H1 (cell line): Measurements from ENCODE around the gene NBL1. TPM values are rescaled to one million over a fixed set of nuclear protein-coding genes. Genes with fewer than 3 reads are reported as not detected.
"Not testable (repeated sequence)": the region's sequence is repeated elsewhere in the genome, so short reads cannot be mapped to it uniquely, and the experiment has no call there.

ENCODE experiments used
- CTCF ChIA-PET: fragments of 300-600 bp; sonication (Branson Sonifier 250); formaldehyde crosslinking; loops from one replicate; lab custom pipeline; 2021; ENCODE audit not compliant: partially characterized antibody; lab: Charles Lee
- POLR2A ChIA-PET: fragments of 300-600 bp; sonication (Branson Sonifier 250); formaldehyde crosslinking; loops from one replicate; lab custom pipeline; 2021; ENCODE audit warnings: inconsistent platforms; ENCODE audit not compliant: partially characterized antibody; lab: Charles Lee
- DNase-seq, 2 experiments: peaks; one replicate each; pipeline versions ENCODE4 v3.0.0 to v3.0.0-alpha.2; 2010 to 2022; ENCODE audit warnings: low spot score in 2 of 2, low read depth in 1 of 2, mixed read lengths in 1 of 2
- FAIRE-seq: peaks from 2 replicates; lab custom pipeline; 2011; peaks lifted over from hg19 to GRCh38; lab: Jason Lieb, UNC
- H2AFZ ChIP-seq: 2 replicates; pipeline ENCODE4 v1.8.1; 2012; ENCODE audit warnings: low read length, inconsistent platforms
- H2AK5ac ChIP-seq: 2 replicates; pipeline ENCODE4 v1.6.1; 2013; ENCODE audit warnings: low read depth, low read length
- H2BK120ac ChIP-seq: replicated peaks from 2 replicates; pipeline ENCODE3; 2013; ENCODE audit warnings: low read depth, low read length, inconsistent platforms
- H2BK12ac ChIP-seq: 2 replicates; pipeline ENCODE4 v1.6.1; 2013; ENCODE audit warnings: low read depth, low read length
- H2BK15ac ChIP-seq: 2 replicates; pipeline ENCODE4 v1.6.1; 2013; ENCODE audit warnings: low read length
- H2BK20ac ChIP-seq: 2 replicates; pipeline ENCODE4 v1.6.1; 2013; ENCODE audit warnings: low read length
- H2BK5ac ChIP-seq: 2 replicates; pipeline ENCODE4 v1.6.1; 2013; ENCODE audit warnings: low read depth, low read length
- H3K14ac ChIP-seq: 2 replicates; pipeline ENCODE4 v1.6.1; 2013; ENCODE audit warnings: inconsistent platforms; ENCODE audit not compliant: insufficient read length
- H3K18ac ChIP-seq: 2 replicates; pipeline ENCODE4 v1.6.1; 2013; ENCODE audit warnings: low read length; ENCODE audit errors: extremely low read depth
- H3K23ac ChIP-seq: 2 replicates; pipeline ENCODE4 v1.6.1; 2013; ENCODE audit warnings: inconsistent platforms; ENCODE audit not compliant: insufficient read length
- H3K23me2 ChIP-seq: 2 replicates; pipeline ENCODE4 v1.6.1; 2013; ENCODE audit warnings: low read depth, low read length
- H3K27ac ChIP-seq: 2 replicates; pipeline ENCODE4 v1.6.1; 2011; ENCODE audit warnings: low read depth, low read length, inconsistent platforms
- H3K27me3 ChIP-seq, 4 experiments: replicated peaks in 1 of 4; 1 replicate in 1 of 4; 2 replicates in 3 of 4; pipeline versions ENCODE4 v1.6.1 to v1.8.1; 2011 to 2013; ENCODE audit warnings: low read length in 3 of 4, mild to moderate bottlenecking in 3 of 4, inconsistent platforms in 2 of 4, mixed read lengths in 2 of 4, moderate library complexity in 1 of 4; ENCODE audit not compliant: control insufficient read depth in 3 of 4, insufficient read depth in 3 of 4; ENCODE audit errors: extremely low read depth in 1 of 4
- H3K36me3 ChIP-seq, 4 experiments: 2 replicates each; pipeline versions ENCODE4 v1.6.1 to v1.8.1; 2011 to 2013; ENCODE audit warnings: mild to moderate bottlenecking in 4 of 4, low read length in 3 of 4, moderate library complexity in 2 of 4, control low read depth in 1 of 4, inconsistent platforms in 1 of 4; ENCODE audit not compliant: insufficient read depth in 4 of 4, control insufficient read depth in 2 of 4
- H3K4ac ChIP-seq: replicated peaks from 2 replicates; pipeline ENCODE3; 2013; ENCODE audit warnings: low read length, low read depth, mixed read lengths, inconsistent platforms; ENCODE audit not compliant: insufficient read length
- H3K4me1 ChIP-seq, 4 experiments: replicated peaks in 1 of 4; 1 replicate in 1 of 4; 2 replicates in 3 of 4; pipeline versions ENCODE4 v1.6.1 to v1.8.1; 2011 to 2013; ENCODE audit warnings: low read length in 3 of 4, inconsistent platforms in 2 of 4, mixed read lengths in 1 of 4; ENCODE audit not compliant: insufficient read depth in 4 of 4, control insufficient read depth in 3 of 4
- H3K4me2 ChIP-seq, 2 experiments: 2 replicates each; pipeline versions ENCODE4 v1.6.1 to v1.8.1; 2011 to 2013; ENCODE audit warnings: low read depth in 2 of 2, low read length in 2 of 2, control low read depth in 1 of 2, inconsistent platforms in 1 of 2, mild to moderate bottlenecking in 1 of 2; ENCODE audit not compliant: insufficient read depth in 1 of 2
- H3K4me3 ChIP-seq, 4 experiments: fragments of 200-600, 300-600 bp in 1 of 4; sonication (generic), shearing (Covaris generic), sonication (Bioruptor Twin) in 1 of 4; 2 replicates each; pipeline versions ENCODE4 v1.5.1 to v1.8.1; 2011 to 2016; ENCODE audit warnings: low read length in 4 of 4, low read depth in 3 of 4, control low read depth in 2 of 4, inconsistent platforms in 2 of 4, mild to moderate bottlenecking in 2 of 4, mixed read lengths in 1 of 4, moderate library complexity in 1 of 4; ENCODE audit not compliant: insufficient read depth in 2 of 4; ENCODE audit errors: extremely low read depth in 1 of 4
- H3K56ac ChIP-seq: replicated peaks from 2 replicates; pipeline ENCODE3; 2013; ENCODE audit warnings: low read depth, mild to moderate bottlenecking, mixed read lengths, low read length, inconsistent platforms; ENCODE audit not compliant: insufficient read length
- H3K79me1 ChIP-seq: 2 replicates; pipeline ENCODE4 v1.6.1; 2013; ENCODE audit warnings: low read depth, low read length, control low read depth
- H3K79me2 ChIP-seq, 2 experiments: 2 replicates each; pipeline versions ENCODE4 v1.6.1 to v1.8.1; 2012 to 2013; ENCODE audit warnings: low read length in 2 of 2, mild to moderate bottlenecking in 2 of 2, inconsistent platforms in 1 of 2; ENCODE audit not compliant: insufficient read depth in 2 of 2, control insufficient read depth in 1 of 2
- H3K9ac ChIP-seq, 4 experiments: replicated peaks in 1 of 4; 1 replicate in 1 of 4; 2 replicates in 3 of 4; pipeline versions ENCODE4 v1.6.1 to v1.8.1; 2011 to 2013; ENCODE audit warnings: low read depth in 3 of 4, low read length in 3 of 4, control low read depth in 2 of 4, mild to moderate bottlenecking in 2 of 4, moderate library complexity in 2 of 4, inconsistent platforms in 1 of 4; ENCODE audit errors: extremely low read depth in 1 of 4
- H3K9me3 ChIP-seq, 2 experiments: 2 replicates each; pipeline versions ENCODE4 v1.6.1 to v1.8.1; 2012 to 2013; ENCODE audit warnings: mild to moderate bottlenecking in 2 of 2, moderate library complexity in 2 of 2, control low read depth in 1 of 2, inconsistent platforms in 1 of 2, low read depth in 1 of 2, low read length in 1 of 2, mixed read lengths in 1 of 2; ENCODE audit not compliant: insufficient read depth in 2 of 2
- H4K20me1 ChIP-seq, 2 experiments: replicated peaks in 1 of 2; 2 replicates each; pipeline versions ENCODE3 to v1.8.1; 2011 to 2013; ENCODE audit warnings: inconsistent platforms in 2 of 2, low read length in 2 of 2, mild to moderate bottlenecking in 1 of 2; ENCODE audit not compliant: insufficient read depth in 2 of 2, control insufficient read depth in 1 of 2
- H4K5ac ChIP-seq: 2 replicates; pipeline ENCODE4 v1.6.1; 2013; ENCODE audit warnings: low read length, low read depth, mixed read lengths, inconsistent platforms; ENCODE audit not compliant: insufficient read length
- H4K8ac ChIP-seq: 2 replicates; pipeline ENCODE4 v1.8.0; 2013; ENCODE audit warnings: mild to moderate bottlenecking, moderate library complexity, low read length, inconsistent platforms; ENCODE audit not compliant: insufficient read depth; ENCODE audit errors: extremely low read depth
- H4K91ac ChIP-seq: replicated peaks from 2 replicates; pipeline ENCODE3; 2013; ENCODE audit warnings: low read length, mixed read lengths, inconsistent platforms; ENCODE audit not compliant: insufficient read length
- WGBS, 2 experiments: shearing (Covaris generic) in 1 of 2; methylation state at CpG; one replicate each; pipeline versions ENCODE4 v1.1.6 to v1.1.7; 2013 to 2015; ENCODE audit warnings: low lambda C conversion rate in 2 of 2, mixed read lengths in 2 of 2, inconsistent platforms in 1 of 2, low coverage in 1 of 2, missing lambda C conversion rate in 1 of 2; ENCODE audit not compliant: insufficient replicate concordance in 2 of 2, insufficient coverage in 1 of 2, insufficient read length in 1 of 2; ENCODE audit errors: extremely low coverage in 1 of 2, missing lambda C conversion rate in 1 of 2; 5-methylcytosine and 5-hydroxymethylcytosine counted together
- polyA plus RNA-seq, 7 experiments: library from polyadenylated mRNA; depleted of rRNA in 3 of 7; stranded (reverse) in 5 of 7; unstranded in 2 of 7; fragments of >200 nt in 5 of 7; fragments of 200-250 nt in 2 of 7; gene quantifications; 1 replicate in 5 of 7; 2 replicates in 1 of 7; 4 replicates in 1 of 7; pipeline versions ENCODE4 v1.2.1 to v1.2.3, GENCODE V29; 2011 to 2013; ENCODE audit warnings: missing spikeins in 2 of 7, mixed read lengths in 2 of 7
- total RNA-seq: library from RNA; stranded (reverse); fragmentation: NEBNext Ultra II Directional; extraction: Animal tissue kit (Norgen Biotek cat#: 25700); gene quantifications from 2 replicates; pipeline ENCODE4 v1.2.1, GENCODE V29; 2021

The NBL1 gene
- total and polyA plus RNA-seq, 2 of the 8 experiments (the other 6 are each of a cell fraction or from before 2014, with no cell fraction given), result 8.7 to 9.7 TPM

DNA sequence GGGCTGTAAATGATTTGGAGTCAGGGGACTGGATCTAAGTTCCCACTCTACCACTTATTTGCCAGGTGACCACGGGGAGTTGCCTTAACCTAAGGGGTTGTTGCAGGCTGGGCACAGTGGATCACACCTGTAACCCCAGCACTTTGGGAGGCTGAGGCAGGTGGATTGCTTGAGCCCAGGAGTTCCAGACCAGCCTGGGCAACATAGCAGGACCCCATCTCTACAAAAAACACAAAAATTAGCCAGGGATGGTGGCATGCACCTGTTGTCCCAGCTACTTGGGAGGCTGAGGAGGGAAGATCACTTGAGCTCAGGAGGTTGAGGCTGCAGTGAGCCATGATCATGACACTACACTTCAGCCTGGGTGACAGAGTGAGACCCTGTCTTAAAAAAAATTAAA lies 13.9 kb upstream of the NBL1 start:
- H2AK5ac ChIP-seq, H2AFZ ChIP-seq, H4K8ac ChIP-seq, H4K20me1 ChIP-seq, H4K91ac ChIP-seq, H3K27ac ChIP-seq, H2BK12ac ChIP-seq, H3K18ac ChIP-seq, H3K79me2 ChIP-seq, H2BK15ac ChIP-seq, H2BK20ac ChIP-seq, H4K5ac ChIP-seq, H2BK5ac ChIP-seq, H3K9ac ChIP-seq, H2BK120ac ChIP-seq, H3K27me3 ChIP-seq, H3K56ac ChIP-seq, H3K23me2 ChIP-seq, H3K4ac ChIP-seq, H3K23ac ChIP-seq, FAIRE-seq, H3K4me3 ChIP-seq, H3K79me1 ChIP-seq, H3K4me2 ChIP-seq, H3K9me3 ChIP-seq, DNase-seq, H3K14ac ChIP-seq, H3K4me1 ChIP-seq: not testable (repeated sequence)
- H3K36me3 ChIP-seq, result peaks cover 0 to 15% (median 14%) of the 10 kb centered on the region in 4 experiments; a peak in 6 of 8 replicates
- ChIA-PET POLR2A (interaction anchor here (1.1 to 2.6 kb wide), 2 partner anchors 10 to 33 kb away, joined by 3 to 12 read pairs; a partner anchor contains a TSS), CTCF (interaction anchor here (0.8 to 4.3 kb wide), 9 partner anchors 10 to 289 kb away, joined by 3 to 27 read pairs (median 7); no protein-coding TSS in a partner anchor)
- 80% methylated on average over 1 of the region's 1 CpG; no CpG with 5 or more reads in 1 of the 2 experiments for WGBS, 2 experiments
